GM23248 (cell line): ENCODE data around the gene EFEMP1.

Source experiments
- EZH2 ChIP-seq: fragments of 200-600 bp; sonication (generic); IDR thresholded peaks from 2 replicates; pipeline ENCODE4 v1.6.1; 2018; ENCODE audit warnings: antibody characterized with exemption, mild to moderate bottlenecking; ENCODE audit not compliant: insufficient read depth, poor library complexity, severe bottlenecking
- EZH2phosphoT487 ChIP-seq: fragments of 200-600 bp; sonication (generic); IDR thresholded peaks from 2 replicates; pipeline ENCODE4 v1.6.1; 2018; ENCODE audit warnings: antibody characterized with exemption, moderate library complexity, mild to moderate bottlenecking, low read depth; ENCODE audit not compliant: insufficient read depth

DNA sequence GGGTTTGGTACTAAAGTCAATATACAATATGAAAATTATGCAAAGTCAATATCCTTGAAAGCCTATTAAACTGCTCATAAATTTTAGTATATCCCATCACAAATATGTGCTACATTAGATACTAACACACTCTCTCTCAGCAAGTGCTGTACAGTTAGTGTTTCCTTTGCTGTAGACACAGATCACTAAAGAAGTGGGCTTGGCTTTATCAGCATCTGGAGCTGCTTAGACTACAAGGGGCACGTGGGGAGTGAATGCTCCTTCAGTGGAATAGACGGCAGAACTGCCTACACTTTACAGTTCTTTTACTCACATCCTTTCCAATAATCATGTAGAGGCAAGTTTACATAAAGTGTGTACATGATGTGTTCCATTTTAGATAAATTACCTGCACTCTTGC is 26.0 kb upstream of the EFEMP1 start:
- TF ChIP-seq EZH2, result no peak
- TF ChIP-seq EZH2phosphoT487, result no peak
